ENCODE results near the gene PSG7.
"Not testable (repeated sequence)": the region's sequence is repeated elsewhere in the genome, so short reads cannot be mapped to it uniquely, and the experiment has no call there.

The PSG7 gene

DNA sequence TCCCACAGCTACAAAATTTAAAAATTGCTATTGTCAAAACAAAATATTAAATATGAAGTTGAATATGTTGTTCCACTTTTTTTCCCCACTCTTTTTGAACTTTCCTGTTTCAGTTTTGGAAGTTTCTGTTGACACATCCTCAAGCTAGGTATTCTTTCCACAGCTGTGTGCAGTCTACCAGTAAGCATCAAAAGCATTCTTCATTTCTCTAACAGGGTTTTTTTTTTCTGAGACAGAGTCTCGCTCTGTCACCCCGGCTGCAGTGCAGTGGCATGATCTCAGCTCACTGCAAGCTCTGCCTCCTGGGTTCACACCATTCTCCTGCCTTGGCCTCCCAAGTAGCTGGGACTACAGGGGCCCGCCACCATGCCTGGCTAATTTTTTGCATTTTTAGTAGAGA, 62.9 kb downstream of the PSG7 start:
- DNase-seq (ENCODE audit: low read depth); H3K4me3 ChIP-seq (ENCODE audit: low read depth, low read length): not testable (repeated sequence)
